HEK293 (cell line): ENCODE data around the gene SEMG2.

Source experiments
- KLF7 ChIP-seq: fragments of 450-650 bp; formaldehyde crosslinking; IDR thresholded peaks from 2 replicates; pipeline ENCODE4 v1.5.1; 2016; ENCODE audit warnings: missing biosample characterization, missing genetic modification characterization, borderline replicate concordance
- ZEB2 ChIP-seq: fragments of 450-650 bp; formaldehyde crosslinking; IDR thresholded peaks from 2 replicates; pipeline ENCODE4 v1.5.1; 2016; ENCODE audit warnings: missing biosample characterization, missing genetic modification characterization
- ZNF302 ChIP-seq: fragments of 450-650 bp; formaldehyde crosslinking; IDR thresholded peaks from 2 replicates; pipeline ENCODE4 v1.5.1; 2016; ENCODE audit warnings: missing biosample characterization, missing genetic modification characterization, low read depth
- ZNF585B ChIP-seq: fragments of 450-650 bp; formaldehyde crosslinking; IDR thresholded peaks from 2 replicates; pipeline ENCODE4 v1.5.1; 2016; ENCODE audit warnings: missing biosample characterization, missing genetic modification characterization

DNA sequence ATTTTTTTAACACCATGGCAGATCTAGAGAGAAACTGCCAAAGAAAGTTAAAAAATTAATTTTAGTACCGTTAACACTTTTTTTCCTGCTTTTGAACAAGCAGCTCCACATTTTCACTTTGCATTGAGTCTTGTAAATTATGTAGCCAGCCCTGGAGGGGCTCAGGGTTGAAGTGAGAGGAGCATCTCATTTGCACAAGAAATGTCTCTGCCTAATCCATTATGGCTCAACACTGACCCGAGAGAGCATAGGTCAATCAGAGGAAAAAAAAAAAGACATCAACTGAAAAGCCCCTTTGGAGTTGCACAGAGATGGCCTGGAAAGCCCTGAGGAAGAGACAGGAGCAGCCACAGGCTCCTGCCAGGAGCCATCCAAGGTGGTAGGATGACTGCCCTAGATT lies 37.5 kb downstream of the SEMG2 start:
- TF ChIP-seq ZNF302 (no peak), KLF7 (tag by site-specific recombination) (no peak), ZEB2 (tag by site-specific recombination) (no peak), ZNF585B (tag by site-specific recombination) (no peak)
